AG09319 (cell line): ENCODE results near the gene SGSH.

Experiments
- DNase-seq: peaks from one replicate; pipeline ENCODE4 v3.0.0-alpha.2; 2010; ENCODE audit warnings: low read depth; ENCODE audit errors: extremely low read depth
- TF ChIP-seq, protein P1 (sequence below): IDR thresholded peaks from 2 replicates; pipeline ENCODE4 v1.5.1; 2011; ENCODE audit warnings: low read depth, mild to moderate bottlenecking, inconsistent platforms, low read length, moderate library complexity

SGSH gene

DNA sequence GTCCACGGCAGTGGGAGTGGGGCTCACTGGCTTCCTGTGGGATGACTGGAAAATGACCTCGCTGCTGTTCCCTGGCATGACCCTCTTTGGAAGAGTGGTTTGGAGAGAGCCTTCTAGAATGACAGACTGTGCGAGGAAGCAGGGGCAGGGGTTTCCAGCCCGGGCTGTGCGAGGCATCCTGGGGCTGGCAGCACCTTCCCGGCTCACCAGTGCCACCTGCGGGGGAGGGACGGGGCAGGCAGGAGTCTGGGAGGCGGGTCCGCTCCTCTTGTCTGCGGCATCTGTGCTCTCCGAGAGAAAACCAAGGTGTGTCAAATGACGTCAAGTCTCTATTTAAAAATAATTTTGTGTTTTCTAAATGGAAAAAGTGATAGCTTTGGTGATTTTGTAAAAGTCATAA, 32.7 kb upstream of the SGSH start:
- TF ChIP-seq, protein P1, sequence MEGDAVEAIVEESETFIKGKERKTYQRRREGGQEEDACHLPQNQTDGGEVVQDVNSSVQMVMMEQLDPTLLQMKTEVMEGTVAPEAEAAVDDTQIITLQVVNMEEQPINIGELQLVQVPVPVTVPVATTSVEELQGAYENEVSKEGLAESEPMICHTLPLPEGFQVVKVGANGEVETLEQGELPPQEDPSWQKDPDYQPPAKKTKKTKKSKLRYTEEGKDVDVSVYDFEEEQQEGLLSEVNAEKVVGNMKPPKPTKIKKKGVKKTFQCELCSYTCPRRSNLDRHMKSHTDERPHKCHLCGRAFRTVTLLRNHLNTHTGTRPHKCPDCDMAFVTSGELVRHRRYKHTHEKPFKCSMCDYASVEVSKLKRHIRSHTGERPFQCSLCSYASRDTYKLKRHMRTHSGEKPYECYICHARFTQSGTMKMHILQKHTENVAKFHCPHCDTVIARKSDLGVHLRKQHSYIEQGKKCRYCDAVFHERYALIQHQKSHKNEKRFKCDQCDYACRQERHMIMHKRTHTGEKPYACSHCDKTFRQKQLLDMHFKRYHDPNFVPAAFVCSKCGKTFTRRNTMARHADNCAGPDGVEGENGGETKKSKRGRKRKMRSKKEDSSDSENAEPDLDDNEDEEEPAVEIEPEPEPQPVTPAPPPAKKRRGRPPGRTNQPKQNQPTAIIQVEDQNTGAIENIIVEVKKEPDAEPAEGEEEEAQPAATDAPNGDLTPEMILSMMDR: peak; percentile 32
- DNase-seq: no peak

DNA sequence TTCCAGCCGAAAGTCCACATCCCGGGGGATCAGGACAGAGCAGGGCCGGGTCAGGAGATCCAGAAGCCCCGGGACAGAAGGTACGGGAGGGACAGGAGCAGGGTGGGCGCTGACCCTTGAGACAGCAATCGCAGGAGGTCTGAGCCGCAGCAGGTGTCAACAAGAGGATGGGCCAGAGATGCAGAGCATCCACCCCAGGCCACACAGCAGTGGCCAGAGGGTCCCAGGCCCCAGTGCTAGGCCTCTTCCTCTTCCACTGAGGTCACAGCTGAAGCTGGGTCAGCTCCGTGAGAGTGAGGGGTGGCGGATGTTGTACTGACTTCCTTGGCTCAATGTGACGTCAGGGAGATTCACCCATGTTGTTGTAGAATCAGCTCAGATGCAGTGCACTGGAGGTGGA, 31.8 kb upstream of the SGSH start:
- DNase-seq: no peak
- TF ChIP-seq, protein P1: no peak

DNA sequence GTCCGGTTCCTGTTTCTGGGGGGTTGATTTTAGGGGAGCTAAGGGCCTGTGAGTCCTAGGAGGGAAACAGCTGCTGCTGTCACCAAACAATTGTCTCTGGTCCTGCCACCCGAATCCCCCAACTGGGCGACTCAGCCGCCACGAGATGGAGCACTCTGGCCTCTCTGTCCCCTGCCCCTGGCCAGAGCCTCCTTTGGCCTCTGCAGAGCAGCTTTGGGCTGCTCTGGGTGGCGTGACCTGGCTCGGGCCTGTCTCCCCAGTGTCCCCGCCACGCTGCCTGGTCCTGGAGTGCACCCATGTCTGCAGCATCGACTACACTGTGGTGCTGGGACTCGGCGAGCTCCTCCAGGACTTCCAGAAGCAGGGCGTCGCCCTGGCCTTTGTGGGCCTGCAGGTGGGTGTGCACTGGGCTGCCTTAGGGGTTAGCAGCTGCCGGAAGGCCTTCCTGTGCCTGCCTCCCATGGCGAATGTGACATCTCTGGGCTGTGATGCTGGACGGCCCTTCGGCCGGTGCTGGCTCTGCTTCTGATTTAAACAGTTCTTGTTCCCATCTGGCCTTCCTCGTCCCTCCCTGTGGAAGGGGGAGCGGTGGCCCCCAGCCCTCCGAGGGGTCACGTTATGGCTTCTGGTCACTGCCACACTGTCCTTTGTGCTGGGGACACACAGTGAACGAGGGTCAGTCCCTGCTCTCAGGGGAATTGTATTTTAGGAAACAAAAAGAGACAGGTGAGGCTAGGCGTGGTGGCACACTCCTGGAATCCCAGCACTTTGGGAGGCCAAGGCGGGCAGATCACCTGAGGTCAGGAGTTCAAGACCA, 29.0 kb upstream of the SGSH start:
- TF ChIP-seq, protein P1: no peak
- no peak for DNase-seq

DNA sequence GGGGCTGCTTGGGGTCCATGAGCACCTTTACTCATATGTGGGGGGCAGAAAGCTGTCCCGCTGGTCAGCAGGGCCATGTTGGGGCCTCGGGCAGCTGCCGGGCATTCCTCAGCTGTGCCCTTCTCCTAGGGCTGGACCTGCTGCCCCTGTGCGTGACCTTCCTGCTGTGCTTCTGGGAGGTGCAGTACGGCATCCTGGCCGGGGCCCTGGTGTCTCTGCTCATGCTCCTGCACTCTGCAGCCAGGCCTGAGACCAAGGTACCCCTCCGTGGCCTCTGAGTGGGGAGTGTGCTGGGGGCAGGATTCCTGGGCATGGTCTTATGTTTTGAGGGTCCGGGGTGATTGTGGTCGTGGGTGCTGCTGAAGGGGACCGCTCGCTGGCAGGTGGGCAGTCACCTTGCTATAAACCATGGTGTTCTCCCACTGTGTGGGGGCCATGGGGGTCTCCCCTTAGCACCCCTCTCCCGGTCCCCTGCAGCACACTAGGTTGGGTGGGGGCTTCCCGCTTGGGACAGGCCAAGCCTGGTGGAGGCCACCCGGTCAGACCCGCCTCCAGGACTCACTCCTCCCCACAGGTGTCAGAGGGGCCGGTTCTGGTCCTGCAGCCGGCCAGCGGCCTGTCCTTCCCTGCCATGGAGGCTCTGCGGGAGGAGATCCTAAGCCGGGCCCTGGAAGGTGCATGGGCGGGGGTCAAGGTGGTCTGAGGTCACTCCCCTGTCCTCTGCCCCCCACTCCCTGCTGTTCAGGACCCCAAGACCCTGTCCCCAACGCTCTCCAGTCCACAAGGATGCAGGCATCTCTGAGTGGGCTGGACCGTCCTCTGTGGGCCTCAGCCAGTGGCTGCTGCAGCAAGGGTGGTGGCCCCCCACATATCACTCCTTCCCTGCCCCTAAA, 28.1 kb upstream of the SGSH start:
- TF ChIP-seq, protein P1: no peak
- no peak for DNase-seq

DNA sequence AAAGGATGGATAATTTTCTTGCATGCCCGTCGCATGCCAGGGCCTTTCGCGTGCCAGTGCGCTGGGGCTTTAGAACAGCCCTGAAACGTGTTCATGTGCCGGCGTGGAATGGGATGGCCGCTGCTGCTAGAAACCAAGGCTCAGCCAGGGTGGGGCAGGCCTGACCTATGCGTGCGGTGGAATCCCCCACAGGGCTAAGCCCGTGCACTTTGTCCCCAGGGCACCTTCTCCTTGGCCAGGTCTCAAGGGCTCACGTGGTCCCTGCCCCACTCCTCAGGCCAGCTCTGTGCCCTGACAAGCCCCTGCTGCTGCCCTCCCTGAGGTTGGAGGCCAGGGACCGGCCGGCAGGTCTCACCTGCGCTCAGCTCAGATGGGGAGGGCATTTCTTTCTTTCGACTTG, 27.4 kb upstream of the SGSH start:
- no peak for DNase-seq
- TF ChIP-seq, protein P1: no peak

DNA sequence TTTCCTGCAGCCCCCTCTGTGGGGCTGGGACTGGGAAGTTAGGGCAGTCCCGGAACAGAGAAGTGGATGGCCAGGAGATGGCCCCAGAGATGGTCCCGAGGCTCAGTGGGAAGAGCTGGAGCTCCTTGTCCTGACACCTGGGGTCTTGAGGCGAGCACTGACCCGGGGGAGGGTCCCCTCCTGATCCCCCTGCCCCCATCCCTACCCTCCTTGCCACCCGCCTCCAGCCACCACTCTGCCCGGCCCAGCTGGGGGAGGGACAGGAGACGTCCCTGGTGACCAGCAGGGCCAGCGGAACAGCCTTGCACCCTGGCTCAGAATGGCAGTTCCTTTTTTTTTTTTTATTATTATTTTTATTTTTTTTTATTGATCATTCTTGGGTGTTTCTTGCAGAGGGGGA, 26.6 kb upstream of the SGSH start:
- TF ChIP-seq, protein P1: no peak

DNA sequence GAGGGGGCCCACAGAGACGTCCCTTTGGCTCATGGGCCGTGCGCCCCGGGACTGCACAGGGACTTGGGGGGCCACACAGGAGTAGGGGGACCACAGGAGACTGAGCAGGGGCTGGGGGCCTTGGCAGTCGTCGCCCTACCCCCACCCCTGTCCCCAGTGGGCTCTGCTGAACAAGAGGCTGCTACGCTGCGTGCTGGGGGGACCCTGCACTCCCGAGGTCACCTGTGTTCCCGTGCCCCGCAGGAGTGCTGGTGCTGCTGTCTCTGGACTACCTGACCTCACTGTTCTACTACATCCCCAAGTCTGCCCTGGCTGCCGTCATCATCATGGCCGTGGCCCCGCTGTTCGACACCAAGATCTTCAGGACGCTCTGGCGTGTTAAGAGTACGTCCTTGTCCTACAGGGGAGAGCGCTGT, 26.1 kb upstream of the SGSH start:
- TF ChIP-seq, protein P1: no peak
- DNase-seq: no peak

More for the DNA sequence above, 26.6 kb upstream of the SGSH start:
- no peak for DNase-seq
